Loucy (cell line): ENCODE measurements around the gene MTF2.

ENCODE experiments used
- H2AFZ ChIP-seq: fragments of 200-600 bp; sonication (generic); 2 replicates; pipeline ENCODE4 v1.6.0; 2016; ENCODE audit warnings: antibody characterized with exemption, mild to moderate bottlenecking, low read length, moderate library complexity
- H3F3A ChIP-seq: fragments of 200-600 bp; 2 replicates; pipeline ENCODE4 v1.6.0; 2016; ENCODE audit warnings: antibody characterized with exemption, low read depth, mild to moderate bottlenecking
- H3K27me3 ChIP-seq: fragments of 200-600 bp; sonication (generic); 2 replicates; pipeline ENCODE4 v1.6.1; 2014; ENCODE audit warnings: low read length, mild to moderate bottlenecking; ENCODE audit not compliant: insufficient read depth, poor library complexity, severe bottlenecking
- H3K36me3 ChIP-seq: fragments of 200-600 bp; sonication (generic); 2 replicates; pipeline ENCODE4 v1.6.1; 2016; ENCODE audit warnings: low read length; ENCODE audit not compliant: insufficient read depth
- H3K4me1 ChIP-seq: fragments of 200-600 bp; sonication (generic); 2 replicates; pipeline ENCODE4 v1.5.1; 2014; ENCODE audit warnings: low read length, mild to moderate bottlenecking; ENCODE audit not compliant: insufficient read depth, poor library complexity, severe bottlenecking
- H3K4me2 ChIP-seq: fragments of 200-600 bp; sonication (generic); 2 replicates; pipeline ENCODE4 v1.6.0; 2014; ENCODE audit warnings: antibody characterized with exemption, low read length, low read depth, mild to moderate bottlenecking; ENCODE audit not compliant: poor library complexity, severe bottlenecking
- H3K4me3 ChIP-seq: fragments of 200-600 bp; sonication (generic); 2 replicates; pipeline ENCODE4 v1.5.1; 2014; ENCODE audit warnings: low read length, mild to moderate bottlenecking, mixed read lengths; ENCODE audit not compliant: poor library complexity, severe bottlenecking
- H3K79me2 ChIP-seq: fragments of 200-600 bp; sonication (generic); 2 replicates; pipeline ENCODE4 v1.6.1; 2014; ENCODE audit warnings: low read length; ENCODE audit not compliant: insufficient read depth
- H3K9ac ChIP-seq: fragments of 200-600 bp; sonication (generic); 2 replicates; pipeline ENCODE4 v1.6.0; 2014; ENCODE audit warnings: mild to moderate bottlenecking, low read depth, low read length, moderate library complexity; ENCODE audit not compliant: poor library complexity, severe bottlenecking
- H3K9me2 ChIP-seq: fragments of 200-600 bp; sonication (generic); replicated peaks from 2 replicates; pipeline ENCODE4 v1.6.1; 2016; ENCODE audit warnings: low read depth, low read length, mixed read lengths
- H3K9me3 ChIP-seq: fragments of 200-600 bp; sonication (generic); 2 replicates; pipeline ENCODE4 v1.6.1; 2014; ENCODE audit warnings: mild to moderate bottlenecking, antibody characterized with exemption, low read length, low read depth; ENCODE audit not compliant: insufficient read depth
- H4K20me1 ChIP-seq: fragments of 200-600 bp; sonication (generic); 2 replicates; pipeline ENCODE4 v1.6.0; 2014; ENCODE audit warnings: antibody characterized with exemption, low read length, mild to moderate bottlenecking; ENCODE audit not compliant: insufficient read depth, poor library complexity, severe bottlenecking
- EZH2phosphoT487 ChIP-seq: fragments of 200-600 bp; IDR thresholded peaks from 2 replicates; pipeline ENCODE4 v1.6.1; 2018; ENCODE audit warnings: antibody characterized with exemption, mild to moderate bottlenecking, moderate library complexity, borderline replicate concordance
- TF ChIP-seq, protein P1 (sequence below): fragments of 200-600 bp; sonication (generic); conservative IDR thresholded peaks from 2 replicates; pipeline ENCODE4 v1.5.1; 2014; ENCODE audit warnings: mild to moderate bottlenecking, antibody characterized with exemption, low read length

MTF2 gene

DNA sequence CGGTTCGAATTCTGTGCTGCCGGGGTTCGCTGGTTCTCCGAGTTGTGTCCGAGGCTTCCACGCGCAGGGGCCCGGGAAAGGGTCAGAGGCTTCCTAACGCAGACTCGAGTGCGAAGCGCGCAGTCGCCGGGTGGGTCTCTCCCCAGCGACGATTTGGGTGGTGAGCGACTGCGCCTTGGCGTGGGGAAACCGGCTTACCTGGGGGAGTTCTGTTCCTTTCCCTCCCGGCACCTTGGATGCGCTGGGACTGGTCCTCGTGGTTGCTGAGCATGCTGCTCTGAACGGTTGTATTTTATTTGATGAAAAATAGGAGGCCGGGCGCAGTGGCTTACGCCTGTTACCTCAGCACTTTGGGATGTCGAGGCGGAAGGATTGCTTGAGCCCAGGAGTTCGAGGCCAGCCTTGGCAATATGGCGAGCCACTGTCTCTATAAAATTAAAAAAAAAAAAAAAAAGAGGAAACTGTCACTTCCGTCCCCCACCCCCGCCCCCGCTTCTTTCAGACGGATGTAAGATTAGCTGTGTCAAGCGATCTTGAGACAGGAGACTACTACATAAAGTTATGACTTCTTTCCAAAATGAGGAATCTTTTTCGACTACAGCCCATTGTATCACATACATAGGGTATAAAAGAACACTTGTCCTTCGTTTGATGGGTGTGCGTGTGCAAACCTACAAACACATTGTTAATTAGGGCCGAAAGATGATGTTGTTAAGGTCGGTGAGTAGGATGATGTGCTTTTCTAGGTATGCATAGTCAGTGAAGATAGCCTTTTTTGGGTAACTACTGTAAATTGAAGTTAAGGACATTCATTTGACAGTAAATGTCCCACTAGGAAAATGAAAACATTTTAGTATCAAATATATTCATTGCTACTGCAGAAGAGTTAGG lies 101.9 kb downstream of the MTF2 start, which contains the start of gene CCDC18:
Gene CCDC18, plus strand, starts transcription at position 2 of the 891 bp plus-strand sequence. CDS start 2,638 bp downstream, outside the sequence.
- peak within 1 kb of the TSS; percentile 87 for H3K4me3 ChIP-seq
- peaks cover 87% of the 10 kb centered on the region for H3K79me2 ChIP-seq
- no peak for TF ChIP-seq EZH2phosphoT487
- TF ChIP-seq, protein P1, sequence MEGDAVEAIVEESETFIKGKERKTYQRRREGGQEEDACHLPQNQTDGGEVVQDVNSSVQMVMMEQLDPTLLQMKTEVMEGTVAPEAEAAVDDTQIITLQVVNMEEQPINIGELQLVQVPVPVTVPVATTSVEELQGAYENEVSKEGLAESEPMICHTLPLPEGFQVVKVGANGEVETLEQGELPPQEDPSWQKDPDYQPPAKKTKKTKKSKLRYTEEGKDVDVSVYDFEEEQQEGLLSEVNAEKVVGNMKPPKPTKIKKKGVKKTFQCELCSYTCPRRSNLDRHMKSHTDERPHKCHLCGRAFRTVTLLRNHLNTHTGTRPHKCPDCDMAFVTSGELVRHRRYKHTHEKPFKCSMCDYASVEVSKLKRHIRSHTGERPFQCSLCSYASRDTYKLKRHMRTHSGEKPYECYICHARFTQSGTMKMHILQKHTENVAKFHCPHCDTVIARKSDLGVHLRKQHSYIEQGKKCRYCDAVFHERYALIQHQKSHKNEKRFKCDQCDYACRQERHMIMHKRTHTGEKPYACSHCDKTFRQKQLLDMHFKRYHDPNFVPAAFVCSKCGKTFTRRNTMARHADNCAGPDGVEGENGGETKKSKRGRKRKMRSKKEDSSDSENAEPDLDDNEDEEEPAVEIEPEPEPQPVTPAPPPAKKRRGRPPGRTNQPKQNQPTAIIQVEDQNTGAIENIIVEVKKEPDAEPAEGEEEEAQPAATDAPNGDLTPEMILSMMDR = no peak
- H3K9me2 ChIP-seq = no peaks in the 10 kb centered on the region
- no peaks in the 10 kb centered on the region for H3K36me3 ChIP-seq
- peak within 1 kb of the TSS; percentile 93 for H3K4me2 ChIP-seq
- peak within 1 kb of the TSS; percentile 98 for H3K9ac ChIP-seq
- H3K9me3 ChIP-seq = no peaks in the 10 kb centered on the region
- H2AFZ ChIP-seq = peak within 1 kb of the TSS; percentile 88
- H3F3A ChIP-seq = no peaks in the 10 kb centered on the region
- H4K20me1 ChIP-seq = peaks cover 60% of the 10 kb centered on the region
- H3K27me3 ChIP-seq = no peaks in the 10 kb centered on the region
- H3K4me1 ChIP-seq = peaks cover 63% of the 10 kb centered on the region

DNA sequence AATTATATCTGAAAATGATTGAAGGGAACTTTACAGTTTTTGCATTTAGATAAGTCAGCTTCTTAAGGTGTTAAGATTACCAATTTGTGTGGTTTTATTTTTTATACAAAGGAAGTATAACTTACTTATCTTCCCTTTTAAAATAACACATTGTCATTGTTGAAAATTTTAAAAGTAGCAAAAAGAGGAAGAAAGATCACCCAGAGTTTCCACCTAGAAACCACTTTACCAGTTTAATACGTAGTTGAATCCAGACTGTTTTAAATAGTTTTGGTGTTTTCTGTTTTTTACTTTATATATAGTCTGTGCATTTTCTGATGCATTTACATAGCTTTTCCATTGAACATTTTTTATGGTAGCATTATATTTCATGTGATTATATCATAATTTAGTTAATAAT lies 107.6 kb downstream of the MTF2 start:
- H3K36me3 ChIP-seq = peaks cover 2% of the 10 kb centered on the region; the same call in 1 of the 2 replicates
- no peak overlapping the region for H3K9ac ChIP-seq
- H3K9me2 ChIP-seq = no peaks in the 10 kb centered on the region
- no peaks in the 10 kb centered on the region for H3K27me3 ChIP-seq
- H3K9me3 ChIP-seq = no peaks in the 10 kb centered on the region
- peak overlapping the region; percentile 11 for H3K4me3 ChIP-seq
- H3F3A ChIP-seq = no peaks in the 10 kb centered on the region
- no peak overlapping the region for H2AFZ ChIP-seq
- no peak for TF ChIP-seq EZH2phosphoT487
- TF ChIP-seq, protein P1 = no peak
- H3K4me2 ChIP-seq = peak overlapping the region; percentile 79
- H3K79me2 ChIP-seq = peaks cover 52% of the 10 kb centered on the region
- H3K4me1 ChIP-seq = peaks cover 59% of the 10 kb centered on the region
- H4K20me1 ChIP-seq = peaks cover 26% of the 10 kb centered on the region
